Psoas muscle (tissue), 8 donors: ENCODE measurements around the gene TNFAIP3. TPM values are rescaled to one million over a fixed set of nuclear protein-coding genes. Genes with fewer than 3 reads are reported as not detected.

ENCODE experiments used
- ATAC-seq, 4 donors: fragments of 200-7000 bp; cut with Tn5 transposase; one replicate each; pipeline ENCODE4 v1.9.1; 2020; ENCODE audit warnings: moderate library complexity in 3 of 4, mild to moderate bottlenecking in 2 of 4
- DNase-seq, 2 donors: peaks; one replicate each; pipeline ENCODE4 v3.0.0-alpha.2; 2020
- H3K27ac ChIP-seq: fragments of 200-600 bp; one replicate; pipeline ENCODE4 v1.8.0; 2022
- H3K27me3 ChIP-seq, 3 donors: fragments of 200-600 bp in 1 of 3; one replicate each; pipeline versions ENCODE4 v1.6.1 to v1.8.0; 2013 to 2022; ENCODE audit warnings: low read length in 2 of 3, mild to moderate bottlenecking in 2 of 3, moderate library complexity in 1 of 3; ENCODE audit not compliant: insufficient read depth in 3 of 3
- H3K36me3 ChIP-seq, 2 donors: fragments of 200-600 bp in 1 of 2; one replicate each; pipeline versions ENCODE4 v1.6.1 to v1.8.0; 2013 to 2022; ENCODE audit warnings: low read depth in 1 of 2, mild to moderate bottlenecking in 1 of 2, moderate library complexity in 1 of 2; ENCODE audit not compliant: insufficient read depth in 1 of 2
- H3K4me1 ChIP-seq: fragments of 200-600 bp; one replicate; pipeline ENCODE4 v1.8.0; 2022
- H3K4me3 ChIP-seq: fragments of 200-600 bp; one replicate; pipeline ENCODE4 v1.8.0; 2022; ENCODE audit warnings: mild to moderate bottlenecking
- H3K9me3 ChIP-seq: fragments of 200-600 bp; one replicate; pipeline ENCODE4 v1.8.0; 2022
- CTCF ChIP-seq: fragments of 200-600 bp; IDR thresholded peaks from one replicate; pipeline ENCODE4 v1.8.0; 2022; ENCODE audit warnings: antibody characterized with exemption
- WGBS, 3 donors: extraction: QIAGEN DNeasy Blood & Tissue Kit; methylation state at CpG; one replicate each; pipeline versions ENCODE4 v1.1.6 to v1.1.7; 2013; 5-methylcytosine and 5-hydroxymethylcytosine counted together
- intact Hi-C, 2 donors: fragments of 100-400 bp; cut with DNase I; formaldehyde crosslinking; loops; one replicate each; pipeline versions ENCODE4 v1.11.0 to v1.14.2; 2022
- polyA plus RNA-seq, 3 donors: library from polyadenylated mRNA; stranded (reverse); fragments of 200-250 nt; gene quantifications; one replicate each; pipeline ENCODE4 v1.2.3, GENCODE V29; 2013
- total RNA-seq, 4 donors: library from RNA; stranded (reverse); fragmentation: NEBNext Ultra II Directional in 2 of 4; extraction: Animal tissue kit (Norgen Biotek cat#: 25700) in 2 of 4; gene quantifications; one replicate each; pipeline versions ENCODE4 v1.2.1 to v1.2.4, GENCODE V29; 2021 to 2023
- donor health status: healthy with polysubstance abuse.
- donor health status: DM: no; HTN: no; CAD: no; lungs with moderate emphysema.
- donor health status: Bipolar disorder and iron deficiency.
- donor health status: healthy.
- donor health status: DM: yes; HTN: yes; CAD: no.
- donor health status: DM: no; HTN: no; CAD: no.
- donor health status: DM: no; HTN: no; CAD: no.
- donor health status: DM: yes; HTN: yes; CAD: no.

TNFAIP3 gene
- total and polyA plus RNA-seq, 7 donors: 2.0 to 12.8 (median 4.3) TPM

- Histone ChIP-seq H3K4me1 (peaks cover 6% of the 10 kb centered on the region), H3K36me3 (no peaks in the 10 kb centered on the region), H3K27ac (no peak overlapping the region), H3K4me3 (no peak overlapping the region), H3K27me3 (no peaks in the 10 kb centered on the region), H3K9me3 (no peaks in the 10 kb centered on the region)
- no peak for ATAC-seq
- no peak for TF ChIP-seq CTCF
- DNase-seq: no peak
- 90 to 93% (median 91%) methylated on average over 7 of the region's 7 CpGs for WGBS, 3 donors
- intact Hi-C loops: no loop called here
These were observed 36.3 kb downstream of the TNFAIP3 start for GRCh38 chr6:137903274-137903932.

GRCh38 chr6:137903933-137904821 lies 37.1 kb downstream of the TNFAIP3 start:
- intact Hi-C loops: no loop called here
- H3K36me3 ChIP-seq: no peaks in the 10 kb centered on the region
- H3K4me3 ChIP-seq: no peak overlapping the region
- TF ChIP-seq CTCF: no peak
- WGBS, 3 donors: 88 to 92% (median 90%) methylated on average over 12 of the region's 12 CpGs
- H3K4me1 ChIP-seq: peaks cover 6% of the 10 kb centered on the region
- peak in 1 of 4 donors; percentile 50 for ATAC-seq
- no peaks in the 10 kb centered on the region for H3K27me3 ChIP-seq
- DNase-seq: no peak
- no peaks in the 10 kb centered on the region for H3K9me3 ChIP-seq
- no peak overlapping the region for H3K27ac ChIP-seq

- Histone ChIP-seq H3K36me3 (no peaks in the 10 kb centered on the region), H3K27ac (no peak overlapping the region), H3K27me3 (no peaks in the 10 kb centered on the region), H3K4me1 (peaks cover 6% of the 10 kb centered on the region), H3K4me3 (peak overlapping the region; percentile 32), H3K9me3 (no peaks in the 10 kb centered on the region)
- DNase-seq (no peak), ATAC-seq (peak in 3 of 4 donors; percentile 53 to 80 (median 70))
- intact Hi-C loops: no loop called here
- TF ChIP-seq CTCF: no peak
- WGBS, 3 donors: 43 to 61% (median 44%) methylated on average over 11 of the region's 11 CpGs
These were observed 38.0 kb downstream of the TNFAIP3 start for GRCh38 chr6:137904822-137905617.

- no peak for TF ChIP-seq CTCF
- Histone ChIP-seq H3K4me1 (peaks cover 13% of the 10 kb centered on the region), H3K36me3 (no peaks in the 10 kb centered on the region), H3K27me3 (no peaks in the 10 kb centered on the region), H3K4me3 (no peak overlapping the region), H3K9me3 (no peaks in the 10 kb centered on the region), H3K27ac (no peak overlapping the region)
- intact Hi-C loops: no loop called here
- DNase-seq (no peak), ATAC-seq (no peak)
- WGBS, 3 donors: 80 to 86% (median 82%) methylated on average over 1 of the region's 1 CpG
These were observed 39.0 kb downstream of the TNFAIP3 start for GRCh38 chr6:137906020-137906472.
